Upper lobe of left lung (tissue), 4 donors: ENCODE measurements around the gene TMPRSS11A.

Experiments used
- EP300 ChIP-seq, 4 donors: sonication (generic); formaldehyde crosslinking; IDR thresholded peaks; one replicate each; pipeline ENCODE4 v1.5.1; 2017; ENCODE audit warnings: antibody characterized with exemption in 4 of 4, control low read depth in 2 of 4
- POLR2A ChIP-seq, 4 donors: fragments of 450-650 bp; IDR thresholded peaks; one replicate each; pipeline ENCODE4 v1.5.1; 2016 to 2017; ENCODE audit warnings: antibody characterized with exemption in 4 of 4, mild to moderate bottlenecking in 2 of 4
- POLR2AphosphoS5 ChIP-seq, 2 donors: sonication (generic); formaldehyde crosslinking; IDR thresholded peaks; one replicate each; pipeline ENCODE4 v1.5.1; 2017; ENCODE audit warnings: antibody characterized with exemption in 2 of 2
- TF ChIP-seq, protein P1 (sequence below), 6 experiments: fragments of 450-650 bp in 4 of 6; fragments of 200-600 bp in 2 of 6; sonication (generic) in 2 of 6; IDR thresholded peaks; one replicate each; pipeline ENCODE4 v1.5.1; 2016 to 2019; ENCODE audit warnings: antibody characterized with exemption in 6 of 6

DNA sequence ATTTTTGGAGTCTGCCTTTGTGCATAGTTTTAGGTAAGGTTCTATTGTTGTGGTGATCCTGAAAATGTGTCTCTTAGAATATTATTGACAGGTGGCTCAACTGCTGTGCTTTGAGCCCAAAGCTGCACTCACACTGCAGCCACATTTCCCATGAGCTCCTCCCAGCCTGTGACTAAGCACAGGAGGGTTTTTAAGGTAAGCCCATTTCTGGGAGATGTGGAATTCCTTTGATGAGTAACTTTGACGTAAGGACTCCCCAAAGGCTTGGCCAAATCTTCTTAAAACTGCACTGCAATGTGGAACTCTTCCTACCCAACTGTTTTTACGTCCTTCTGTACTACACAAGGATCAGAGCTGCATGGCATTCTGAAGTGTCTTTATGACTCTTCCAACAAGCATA, 20.0 kb upstream of the TMPRSS11A start:
- TF ChIP-seq POLR2A (IDR thresholded peaks at IDR 0.05) (no peak), POLR2AphosphoS5 (IDR thresholded peaks at IDR 0.05) (no peak), EP300 (IDR thresholded peaks at IDR 0.05) (no peak)
- TF ChIP-seq, protein P1, sequence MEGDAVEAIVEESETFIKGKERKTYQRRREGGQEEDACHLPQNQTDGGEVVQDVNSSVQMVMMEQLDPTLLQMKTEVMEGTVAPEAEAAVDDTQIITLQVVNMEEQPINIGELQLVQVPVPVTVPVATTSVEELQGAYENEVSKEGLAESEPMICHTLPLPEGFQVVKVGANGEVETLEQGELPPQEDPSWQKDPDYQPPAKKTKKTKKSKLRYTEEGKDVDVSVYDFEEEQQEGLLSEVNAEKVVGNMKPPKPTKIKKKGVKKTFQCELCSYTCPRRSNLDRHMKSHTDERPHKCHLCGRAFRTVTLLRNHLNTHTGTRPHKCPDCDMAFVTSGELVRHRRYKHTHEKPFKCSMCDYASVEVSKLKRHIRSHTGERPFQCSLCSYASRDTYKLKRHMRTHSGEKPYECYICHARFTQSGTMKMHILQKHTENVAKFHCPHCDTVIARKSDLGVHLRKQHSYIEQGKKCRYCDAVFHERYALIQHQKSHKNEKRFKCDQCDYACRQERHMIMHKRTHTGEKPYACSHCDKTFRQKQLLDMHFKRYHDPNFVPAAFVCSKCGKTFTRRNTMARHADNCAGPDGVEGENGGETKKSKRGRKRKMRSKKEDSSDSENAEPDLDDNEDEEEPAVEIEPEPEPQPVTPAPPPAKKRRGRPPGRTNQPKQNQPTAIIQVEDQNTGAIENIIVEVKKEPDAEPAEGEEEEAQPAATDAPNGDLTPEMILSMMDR (IDR thresholded peaks at IDR 0.05): no peak
